Right ventricle myocardium superior (tissue), 1 donor: ENCODE measurements around the gene SERGEF. TPM values are rescaled to one million over a fixed set of nuclear protein-coding genes. Genes with fewer than 3 reads are reported as not detected.

Experiments
- ATAC-seq: fragments of 200-7000 bp; cut with Tn5 transposase; one replicate; pipeline ENCODE4 v1.9.1; 2020; ENCODE audit warnings: mild to moderate bottlenecking; ENCODE audit not compliant: poor library complexity
- DNase-seq: peaks from one replicate; pipeline ENCODE4 v3.0.0-alpha.2; 2020
- intact Hi-C: fragments of 100-400 bp; cut with DNase I; formaldehyde crosslinking; loops from one replicate; pipeline ENCODE4 v1.11.2; 2022
- total RNA-seq: library from RNA; stranded (reverse); fragmentation: NEBNext Ultra II Directional; extraction: Animal tissue kit (Norgen Biotek cat#: 25700); gene quantifications from one replicate; pipeline ENCODE4 v1.2.1, GENCODE V29; 2021
- donor health status: DM: no; HTN: yes; CAD: no; lungs with severe emphysema.

Gene SERGEF
- total RNA-seq, 1 donor from 2014 or later: 14.7 TPM

DNA sequence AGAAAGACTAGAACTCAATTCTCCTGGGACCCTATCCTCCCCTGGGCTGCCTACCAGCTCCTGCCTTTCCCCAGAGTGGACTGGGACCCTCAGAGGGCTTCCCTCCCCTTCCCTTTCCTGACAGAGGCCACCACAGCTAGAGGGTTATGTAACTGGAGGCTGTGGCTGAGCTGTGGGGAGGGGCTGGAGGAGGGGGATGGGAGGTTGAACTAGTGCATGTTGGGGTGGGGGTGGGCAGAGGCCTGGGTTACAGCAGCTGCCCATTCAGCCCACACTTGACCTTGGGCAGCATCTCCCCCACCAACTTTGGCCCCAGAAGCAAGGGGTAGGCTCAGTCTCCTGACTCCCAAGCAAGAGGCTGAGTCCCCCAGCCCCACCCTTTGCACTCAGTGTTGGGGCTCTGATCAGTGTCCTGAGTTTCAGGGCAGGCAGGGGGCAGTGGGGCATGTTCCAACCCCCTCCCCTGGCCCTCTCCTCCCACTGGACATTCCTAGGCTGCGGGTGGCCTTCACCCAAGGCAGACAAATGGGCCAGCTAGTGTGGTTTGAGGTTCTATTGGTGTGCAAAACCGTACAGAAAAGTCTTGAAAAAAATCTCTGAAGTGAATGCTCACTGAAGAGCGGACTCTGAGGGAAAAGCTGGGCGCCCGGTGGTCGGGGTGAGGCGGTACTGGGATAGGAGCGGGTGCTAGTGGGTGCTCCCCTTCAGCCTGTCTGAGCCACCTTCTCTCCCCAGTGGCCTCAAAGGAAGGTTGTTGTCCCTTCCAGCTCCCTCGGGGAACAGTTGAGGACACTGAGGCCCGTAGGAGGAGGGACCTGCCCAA is 274.5 kb downstream of the SERGEF start:
- ATAC-seq: no peak
- DNase-seq: no peak
- intact Hi-C loops: no loop called here

Other genes starting within 250 kb of the SERGEF start
- gene TPH1, start 33.2 kb upstream of the SERGEF start, total RNA-seq: 0.08 TPM
- 7.3 TPM for gene SAAL1, start 93.0 kb upstream of the SERGEF start, total RNA-seq
- not detected for gene MRGPRX3, start 119.5 kb upstream of the SERGEF start, total RNA-seq
- gene MRGPRX4, start 159.8 kb upstream of the SERGEF start, total RNA-seq: not detected
- gene SAA4, start 223.8 kb upstream of the SERGEF start, total RNA-seq: not detected
- 1.3 TPM for gene SAA2, start 235.6 kb upstream of the SERGEF start, total RNA-seq